HG02623 (cell line): ENCODE results near the gene PCBD2.
"Not testable (repeated sequence)": the region's sequence is repeated elsewhere in the genome, so short reads cannot be mapped to it uniquely, and the experiment has no call there.

Source experiments
- ATAC-seq: cut with Tn5 transposase; IDR thresholded peaks from one replicate; pipeline ENCODE4 v1.9.1; 2021; ENCODE audit warnings: moderate library complexity; ENCODE audit not compliant: unreplicated experiment

Gene PCBD2

DNA sequence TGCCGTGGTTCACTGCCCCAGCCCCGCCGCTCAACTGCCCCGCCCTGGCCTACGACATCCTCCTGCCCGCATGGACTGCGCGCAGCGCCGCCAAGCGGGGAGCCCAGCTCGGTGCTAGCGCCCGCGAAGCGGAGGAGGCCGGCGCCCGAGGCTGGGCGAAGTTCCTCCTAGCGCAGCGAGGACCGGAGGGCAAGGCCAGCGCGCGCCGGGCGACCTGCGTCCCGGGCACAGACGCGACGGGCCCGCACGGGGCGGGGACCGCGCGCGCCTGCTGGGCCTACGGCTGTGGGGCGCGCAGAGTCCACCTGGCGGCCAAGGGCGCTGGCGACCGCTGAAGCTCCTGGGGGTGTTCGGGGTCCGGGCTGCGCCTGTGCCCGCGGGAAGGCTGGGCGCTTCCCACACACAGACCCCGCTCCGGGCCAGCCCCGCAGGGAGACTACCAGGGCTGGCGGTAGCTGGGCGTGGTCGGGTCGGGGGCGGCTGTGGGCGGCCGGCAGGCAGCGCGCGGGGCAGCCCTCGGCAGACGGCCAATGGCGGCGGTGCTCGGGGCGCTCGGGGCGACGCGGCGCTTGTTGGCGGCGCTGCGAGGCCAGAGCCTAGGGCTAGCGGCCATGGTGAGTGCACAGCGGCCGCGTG is at the start of gene PCBD2:
Gene PCBD2 (plus strand): TSS at position 522 of the 636 bp plus-strand sequence. CDS start 9 bp downstream, at position 531.
- peak; percentile 72 for ATAC-seq

GRCh38 chr5:134856465-134856864 is 48.5 kb upstream of the PCBD2 start:
- not testable (repeated sequence) for ATAC-seq

GRCh38 chr5:134857401-134857800 is 47.5 kb upstream of the PCBD2 start:
- no peak for ATAC-seq

GRCh38 chr5:134864707-134865106 is 40.2 kb upstream of the PCBD2 start:
- no peak for ATAC-seq

DNA sequence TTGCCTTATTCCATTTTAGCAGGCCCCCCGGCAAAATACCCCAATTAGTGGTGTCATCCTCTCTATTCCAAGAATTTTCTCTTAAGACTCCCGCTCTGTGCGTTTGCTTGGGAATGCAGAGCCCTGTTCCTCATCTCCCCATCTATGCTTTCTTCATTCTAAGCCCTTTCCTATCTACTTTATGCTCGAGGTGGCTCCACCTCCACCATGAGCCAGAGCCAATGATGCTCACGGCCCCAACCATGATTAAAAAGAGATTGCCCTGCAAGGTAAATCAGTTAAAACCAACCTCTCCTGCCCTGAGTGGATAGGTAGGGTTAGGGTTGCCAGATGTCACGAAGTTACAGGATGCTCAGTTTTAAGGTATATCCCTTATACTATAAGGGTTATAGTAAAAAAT is 31.4 kb upstream of the PCBD2 start:
- ATAC-seq: no peak

DNA sequence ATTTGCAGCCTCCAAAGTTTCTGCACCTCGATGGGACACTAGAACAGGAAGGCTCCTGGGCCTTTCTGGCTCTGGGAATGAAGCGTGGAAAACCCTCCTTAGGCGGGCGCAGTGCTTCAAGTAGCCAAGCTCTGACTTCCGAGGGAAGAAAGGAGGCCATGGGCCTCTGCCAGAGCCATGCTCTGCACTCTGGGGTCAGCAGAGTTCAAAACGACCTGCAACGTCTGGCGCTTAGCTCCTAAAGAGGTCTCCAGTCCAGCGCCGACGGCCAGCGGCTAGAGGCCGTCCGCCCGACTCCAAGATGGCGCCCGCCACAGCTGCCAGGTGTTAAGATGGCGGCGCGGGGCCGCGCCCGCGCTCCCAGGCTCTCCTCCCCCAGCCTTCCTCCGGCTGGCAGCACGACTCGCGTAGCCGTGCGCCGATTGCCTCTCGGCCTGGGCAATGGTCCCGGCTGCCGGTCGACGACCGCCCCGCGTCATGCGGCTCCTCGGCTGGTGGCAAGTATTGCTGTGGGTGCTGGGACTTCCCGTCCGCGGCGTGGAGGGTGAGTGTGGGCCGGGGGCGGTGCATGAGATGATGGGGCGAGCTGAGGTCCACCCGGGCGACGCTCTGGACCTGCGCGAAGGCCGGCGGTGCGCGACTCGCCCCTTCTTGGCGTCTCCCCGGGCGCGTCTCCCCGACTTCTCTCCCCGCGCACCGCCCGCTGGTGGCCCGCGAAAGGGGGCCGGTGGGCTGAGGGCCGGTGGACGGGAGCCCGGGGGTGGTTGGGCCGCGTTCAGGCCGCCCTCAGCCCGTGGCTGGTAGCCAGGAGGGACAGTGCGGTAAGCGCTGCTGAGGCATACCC is 30.7 kb upstream of the PCBD2 start, which contains the start of gene TXNDC15:
Gene TXNDC15 (plus strand): TSS at position 385 of the 844 bp plus-strand sequence. CDS start 57 bp downstream, at position 442.
- ATAC-seq: peak; percentile 71

GRCh38 chr5:134874831-134875655 is 29.9 kb upstream of the PCBD2 start:
- ATAC-seq: peak; percentile 24

GRCh38 chr5:134877159-134877558 is 27.8 kb upstream of the PCBD2 start:
- no peak for ATAC-seq

GRCh38 chr5:134878403-134878802 is 26.5 kb upstream of the PCBD2 start:
- no peak for ATAC-seq

GRCh38 chr5:134879456-134879855 is 25.5 kb upstream of the PCBD2 start:
- no peak for ATAC-seq

GRCh38 chr5:134880937-134881336 is 24.0 kb upstream of the PCBD2 start:
- not testable (repeated sequence) for ATAC-seq

GRCh38 chr5:134881711-134882110 is 23.2 kb upstream of the PCBD2 start:
- not testable (repeated sequence) for ATAC-seq

DNA sequence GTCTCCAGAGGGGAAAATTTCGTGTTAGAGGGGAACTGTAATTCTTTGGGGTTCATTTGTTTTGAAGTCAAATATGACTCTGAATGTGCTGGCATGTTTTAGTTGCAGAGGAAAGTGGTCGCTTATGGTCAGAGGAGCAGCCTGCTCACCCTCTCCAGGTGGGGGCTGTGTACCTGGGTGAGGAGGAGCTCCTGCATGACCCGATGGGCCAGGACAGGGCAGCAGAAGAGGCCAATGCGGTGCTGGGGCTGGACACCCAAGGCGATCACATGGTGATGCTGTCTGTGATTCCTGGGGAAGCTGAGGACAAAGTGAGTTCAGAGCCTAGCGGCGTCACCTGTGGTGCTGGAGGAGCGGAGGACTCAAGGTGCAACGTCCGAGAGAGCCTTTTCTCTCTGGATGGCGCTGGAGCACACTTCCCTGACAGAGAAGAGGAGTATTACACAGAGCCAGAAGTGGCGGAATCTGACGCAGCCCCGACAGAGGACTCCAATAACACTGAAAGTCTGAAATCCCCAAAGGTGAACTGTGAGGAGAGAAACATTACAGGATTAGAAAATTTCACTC is 17.3 kb upstream of the PCBD2 start:
- ATAC-seq: no peak

DNA sequence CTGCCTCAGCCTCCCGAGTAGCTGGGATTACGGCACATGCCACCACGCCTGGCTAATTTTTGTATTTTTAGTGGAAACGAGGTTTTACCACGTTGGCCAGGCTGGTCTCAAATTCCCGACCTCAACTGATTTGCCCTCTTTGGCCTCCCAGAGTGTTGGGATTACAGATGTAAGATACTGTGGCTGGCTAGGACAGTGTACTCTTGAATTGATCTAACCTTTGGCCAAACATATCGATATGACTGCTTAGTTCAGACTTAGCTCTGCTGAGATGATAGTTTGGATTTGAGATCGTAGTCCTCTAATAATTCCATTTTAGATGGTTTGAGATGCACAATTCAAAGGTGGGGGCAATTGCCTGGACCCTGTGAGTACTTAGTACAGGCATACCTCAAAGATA is 15.6 kb upstream of the PCBD2 start:
- ATAC-seq: no peak

- ATAC-seq: no peak
Measured at GRCh38 chr5:134891473-134891872, 13.5 kb upstream of the PCBD2 start.

DNA sequence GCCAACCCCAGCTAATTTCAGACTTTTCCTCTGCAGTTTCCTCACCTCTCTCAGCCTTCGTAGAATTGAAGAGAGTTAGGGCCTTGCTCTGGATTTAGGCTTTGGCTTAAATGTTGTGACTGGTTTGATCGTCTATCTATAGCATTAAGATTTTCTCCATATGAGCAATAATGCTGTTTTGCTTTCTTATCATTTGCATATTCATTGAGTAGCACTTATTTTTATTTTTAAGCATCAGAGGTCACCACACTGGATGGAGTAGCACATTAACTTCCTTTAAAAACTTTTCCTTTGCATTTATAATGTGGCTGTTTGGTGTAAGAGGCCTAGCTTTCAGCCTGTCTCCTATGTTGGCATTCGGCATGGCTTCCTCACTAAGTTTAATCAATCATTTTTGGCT is 12.6 kb upstream of the PCBD2 start:
- no peak for ATAC-seq

- ATAC-seq: no peak
Measured at GRCh38 chr5:134892926-134893325, 12.0 kb upstream of the PCBD2 start.

GRCh38 chr5:134893748-134894505 is 11.0 kb upstream of the PCBD2 start:
- ATAC-seq: no peak

- no peak for ATAC-seq
Measured at GRCh38 chr5:134902071-134902801, 2.7 kb upstream of the PCBD2 start.
